Keratinocyte (primary cell): ENCODE measurements around the gene C6orf47. TPM values are rescaled to one million over a fixed set of nuclear protein-coding genes. Genes with fewer than 3 reads are reported as not detected.

Experiments used
- DNase-seq: peaks from one replicate; pipeline ENCODE4 v3.0.0-alpha.2; 2011; ENCODE audit warnings: low read depth, missing footprints, low spot score
- FAIRE-seq: peaks from 2 replicates; lab custom pipeline; 2011; peaks lifted over from hg19 to GRCh38; lab: Jason Lieb, UNC
- H2AFZ ChIP-seq: 2 replicates; pipeline ENCODE4 v1.6.0; 2012; ENCODE audit warnings: low read length, control low read depth, inconsistent platforms; ENCODE audit not compliant: control insufficient read depth
- H3K27ac ChIP-seq: 2 replicates; pipeline ENCODE4 v1.5.1; 2011; ENCODE audit warnings: low read length; ENCODE audit not compliant: control insufficient read depth, insufficient read depth
- H3K27me3 ChIP-seq: 3 replicates; pipeline ENCODE4 v1.6.0; 2011; ENCODE audit warnings: low read length; ENCODE audit not compliant: control insufficient read depth, insufficient read depth; ENCODE audit errors: extremely low read depth
- H3K36me3 ChIP-seq, 2 experiments: 2 replicates in 1 of 2; 3 replicates in 1 of 2; pipeline ENCODE4 v1.5.1; 2011; ENCODE audit warnings: low read length in 2 of 2, mild to moderate bottlenecking in 1 of 2; ENCODE audit not compliant: control insufficient read depth in 2 of 2, insufficient read depth in 2 of 2; ENCODE audit errors: extremely low read depth in 1 of 2
- H3K4me1 ChIP-seq: 3 replicates; pipeline ENCODE4 v1.5.1; 2011; ENCODE audit warnings: low read length; ENCODE audit not compliant: control insufficient read depth, insufficient read depth; ENCODE audit errors: extremely low read depth
- H3K4me2 ChIP-seq: 3 replicates; pipeline ENCODE4 v1.6.0; 2011; ENCODE audit warnings: low read depth, low read length; ENCODE audit not compliant: control insufficient read depth, insufficient read depth; ENCODE audit errors: extremely low read depth
- H3K4me3 ChIP-seq, 3 experiments: fragments of 200-600 bp in 1 of 3; sonication (generic) in 1 of 3; 2 replicates in 2 of 3; 3 replicates in 1 of 3; pipeline ENCODE4 v1.5.1; 2011 to 2016; ENCODE audit warnings: low read length in 3 of 3, mild to moderate bottlenecking in 3 of 3, control low read depth in 2 of 3, inconsistent platforms in 1 of 3, low read depth in 1 of 3, mixed read lengths in 1 of 3, mixed run types in 1 of 3, moderate library complexity in 1 of 3; ENCODE audit not compliant: control insufficient read depth in 2 of 3, insufficient read depth in 2 of 3; ENCODE audit errors: extremely low read depth in 1 of 3
- H3K79me2 ChIP-seq: 2 replicates; pipeline ENCODE4 v1.6.0; 2012; ENCODE audit warnings: low read length; ENCODE audit not compliant: control insufficient read depth, insufficient read depth
- H3K9ac ChIP-seq: 3 replicates; pipeline ENCODE4 v1.6.0; 2011; ENCODE audit warnings: low read length; ENCODE audit not compliant: control insufficient read depth, insufficient read depth; ENCODE audit errors: extremely low read depth
- H3K9me1 ChIP-seq: 3 replicates; pipeline ENCODE4 v1.6.0; 2011; ENCODE audit warnings: low read length; ENCODE audit not compliant: control insufficient read depth, insufficient read depth; ENCODE audit errors: extremely low read depth
- H3K9me3 ChIP-seq: 2 replicates; pipeline ENCODE4 v1.5.1; 2012; ENCODE audit warnings: low read depth, low read length; ENCODE audit not compliant: control insufficient read depth
- H4K20me1 ChIP-seq: 3 replicates; pipeline ENCODE4 v1.6.0; 2011; ENCODE audit warnings: low read length; ENCODE audit not compliant: control insufficient read depth, insufficient read depth; ENCODE audit errors: extremely low read depth
- EZH2 ChIP-seq: IDR thresholded peaks from one replicate; pipeline ENCODE4 v1.6.1; 2012; ENCODE audit warnings: inconsistent platforms, mild to moderate bottlenecking, low read length, moderate library complexity
- dilution Hi-C: fragments of 300-500 bp; cut with MboI; formaldehyde crosslinking; loops from one replicate; pipeline ENCODE4 v1.7.0; 2020; ENCODE audit warnings: low sequenced_read_pairs; ENCODE audit not compliant: extremely low pct_ligation_motif_present
- polyA plus RNA-seq, 5 experiments: library from polyadenylated mRNA; depleted of rRNA in 3 of 5; stranded (reverse) in 3 of 5; stranded (forward) in 1 of 5; unstranded in 1 of 5; fragments of >200 nt; gene quantifications; 1 replicate in 1 of 5; 2 replicates in 3 of 5; 3 replicates in 1 of 5; pipeline versions ENCODE4 v1.2.1 to v1.2.3, GENCODE V29; 2011 to 2012; ENCODE audit warnings: missing spikeins in 2 of 5, low read depth in 1 of 5, low replicate concordance in 1 of 5
- small RNA-seq, 3 experiments: library from RNA; depleted of rRNA; stranded (forward); fragments of <200 nt; gene quantifications; one replicate each; pipeline ENCODE3, GENCODE V24; 2012; ENCODE audit warnings: low read depth in 3 of 3, low replicate concordance in 1 of 3; ENCODE audit not compliant: insufficient read length in 3 of 3

C6orf47 gene
- polyA plus RNA-seq, 1 donor (not counting 4 experiments of a cell fraction or from before 2014, with no cell fraction given), result 7.9 TPM

DNA sequence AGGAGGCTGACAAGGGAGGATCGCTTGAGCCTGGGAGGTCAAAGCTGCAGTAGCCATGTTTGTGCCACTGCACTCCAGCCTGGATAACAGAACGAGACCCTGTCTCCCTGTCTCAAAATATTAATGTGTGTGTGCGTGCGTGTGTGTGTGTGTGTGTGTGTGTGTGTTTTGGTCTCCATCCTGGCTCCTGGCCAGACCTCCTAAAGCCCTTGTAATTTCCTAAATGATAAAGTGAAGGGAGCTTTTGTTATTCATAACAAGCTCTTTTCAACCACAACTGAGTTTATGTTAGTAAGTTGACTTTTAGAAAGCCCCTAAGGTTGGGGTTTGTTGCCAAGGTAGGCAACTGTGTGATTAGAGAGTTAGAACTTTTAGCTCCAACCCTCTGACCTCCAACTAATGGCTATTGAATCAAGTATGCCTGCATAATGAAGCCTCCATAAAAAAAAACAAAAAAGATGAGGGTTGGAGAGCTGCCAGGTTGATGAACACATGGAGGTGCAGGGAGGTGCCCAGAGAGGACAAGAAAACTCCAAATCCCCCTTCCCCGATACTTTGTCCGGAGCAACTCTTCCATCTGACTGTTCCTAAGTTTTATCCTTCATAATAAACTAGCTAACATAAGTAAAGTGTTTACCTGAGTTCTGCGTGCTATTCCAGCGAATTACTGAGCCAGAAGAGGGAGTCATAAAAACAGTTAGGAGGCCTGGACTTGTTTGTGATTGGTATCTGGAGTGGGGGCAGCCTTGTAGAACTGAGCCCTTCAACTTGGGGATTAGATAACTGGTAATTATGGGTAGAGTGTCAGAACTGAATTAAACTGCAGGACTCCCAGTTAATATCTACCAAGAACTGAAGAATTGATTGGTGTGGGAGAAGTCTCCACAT lies 50.8 kb downstream of the C6orf47 start:
- no peak overlapping the region for H2AFZ ChIP-seq
- H3K4me3 ChIP-seq, result no peak overlapping the region
- no peaks in the 10 kb centered on the region for H3K36me3 ChIP-seq
- no peaks in the 10 kb centered on the region for H3K9me1 ChIP-seq
- no peak overlapping the region for H3K4me2 ChIP-seq
- no peak overlapping the region for H3K9ac ChIP-seq
- no peak for TF ChIP-seq EZH2
- no peaks in the 10 kb centered on the region for H4K20me1 ChIP-seq
- H3K9me3 ChIP-seq, result no peaks in the 10 kb centered on the region
- FAIRE-seq (no peak), DNase-seq (no peak)
- H3K79me2 ChIP-seq, result no peaks in the 10 kb centered on the region
- no peaks in the 10 kb centered on the region for H3K4me1 ChIP-seq
- no peaks in the 10 kb centered on the region for H3K27me3 ChIP-seq
- dilution Hi-C loops, result no loop called here
- no peak overlapping the region for H3K27ac ChIP-seq

Small RNA genes within 50 kb of the gene (small RNA-seq; reads per million reads assigned to genes)
- gene MIR4646 (0 reads per million in 3 experiments), gene MIR6832 (0 to 0.13 (median 0) reads per million in 3 experiments), gene RF00019 (0 reads per million in 3 experiments), gene SNORA38 (1.3 to 14.6 (median 10.0) reads per million in 3 experiments), gene UQCRHP1 (0 reads per million in 3 experiments)

Other genes starting within 250 kb of the C6orf47 start
- gene MICB, start 162.6 kb downstream of the C6orf47 start, polyA plus RNA-seq, result 6.0 to 18.1 TPM (median 8.6 TPM) in 3 replicates
- gene MCCD1, start 131.8 kb downstream of the C6orf47 start, polyA plus RNA-seq, result not detected in 3 replicates
- 270 to 540 TPM (median 314 TPM) in 3 replicates for gene DDX39B, start 118.8 kb downstream of the C6orf47 start, polyA plus RNA-seq
- 0.46 to 1.3 TPM (median 0.94 TPM) in 3 replicates for gene ATP6V1G2, start 114.2 kb downstream of the C6orf47 start, polyA plus RNA-seq
- gene NFKBIL1, start 113.2 kb downstream of the C6orf47 start, polyA plus RNA-seq, result 4.8 to 8.9 TPM (median 7.2 TPM) in 3 replicates
- gene LTA, start 88.5 kb downstream of the C6orf47 start, polyA plus RNA-seq, result 0.04 TPM in 1 of 3 replicates, not detected in the others
- gene TNF, start 85.2 kb downstream of the C6orf47 start, polyA plus RNA-seq, result 0.54 to 2.3 TPM (median 0.88 TPM) in 3 replicates
- 0.09 TPM in 1 of 3 replicates, not detected in the others for gene LTB, start 78.4 kb downstream of the C6orf47 start, polyA plus RNA-seq
- gene LST1, start 74.5 kb downstream of the C6orf47 start, polyA plus RNA-seq, result 0.18 TPM in 1 of 3 replicates, not detected in the others
- gene NCR3, start 67.8 kb downstream of the C6orf47 start, polyA plus RNA-seq, result not detected in 3 replicates
- gene AIF1, start 45.5 kb downstream of the C6orf47 start, polyA plus RNA-seq, result not detected in 3 replicates
- gene PRRC2A, start 40.1 kb downstream of the C6orf47 start, polyA plus RNA-seq, result 20.5 to 58.0 TPM (median 22.7 TPM) in 3 replicates
- gene BAG6, start 8.1 kb downstream of the C6orf47 start, polyA plus RNA-seq, result 49.9 to 120 TPM (median 60.6 TPM) in 3 replicates
- 1.4 to 2.6 TPM (median 2.3 TPM) in 3 replicates for gene APOM, start 4.9 kb downstream of the C6orf47 start, polyA plus RNA-seq
- gene GPANK1, start 4.2 kb upstream of the C6orf47 start, polyA plus RNA-seq, result 7.9 to 11.4 TPM (median 10.0 TPM) in 3 replicates
- 41.9 to 108 TPM (median 43.7 TPM) in 3 replicates for gene CSNK2B, start 5.3 kb upstream of the C6orf47 start, polyA plus RNA-seq
- 3.6 to 5.2 TPM (median 4.1 TPM) in 3 replicates for gene LY6G5B, start 9.2 kb upstream of the C6orf47 start, polyA plus RNA-seq
- gene LY6G5C, start 20.3 kb upstream of the C6orf47 start, polyA plus RNA-seq, result 0.58 to 0.95 TPM (median 0.61 TPM) in 3 replicates
- 20.9 to 28.2 TPM (median 21.8 TPM) in 3 replicates for gene ABHD16A, start 42.5 kb upstream of the C6orf47 start, polyA plus RNA-seq
- not detected in 3 replicates for gene LY6G6F, start 46.1 kb upstream of the C6orf47 start, polyA plus RNA-seq
- gene LY6G6D, start 54.6 kb upstream of the C6orf47 start, polyA plus RNA-seq, result 0.22 to 0.33 TPM in 2 of 3 replicates, not detected in the other
- 2.3 to 3.1 TPM (median 2.4 TPM) in 3 replicates for gene LY6G6C, start 61.0 kb upstream of the C6orf47 start, polyA plus RNA-seq
- gene MPIG6B, start 62.6 kb upstream of the C6orf47 start, polyA plus RNA-seq, result 0.06 to 0.21 TPM (median 0.10 TPM) in 3 replicates
- gene DDAH2, start 68.5 kb upstream of the C6orf47 start, polyA plus RNA-seq, result 3.0 to 6.7 TPM (median 3.1 TPM) in 3 replicates
- gene CLIC1, start 75.8 kb upstream of the C6orf47 start, polyA plus RNA-seq, result 759 to 873 TPM (median 832 TPM) in 3 replicates
- gene MSH5, start 79.2 kb upstream of the C6orf47 start, polyA plus RNA-seq, result 9.4 to 14.8 TPM (median 11.4 TPM) in 3 replicates
- gene SAPCD1, start 101.9 kb upstream of the C6orf47 start, polyA plus RNA-seq, result 1.1 to 2.1 TPM (median 1.7 TPM) in 3 replicates
- gene VWA7, start 116.5 kb upstream of the C6orf47 start, polyA plus RNA-seq, result 0.32 to 0.47 TPM (median 0.33 TPM) in 3 replicates
- gene VARS1, start 135.0 kb upstream of the C6orf47 start, polyA plus RNA-seq, result 17.2 to 57.2 TPM (median 26.3 TPM) in 3 replicates
- 34.4 to 84.1 TPM (median 46.5 TPM) in 3 replicates for gene LSM2, start 146.2 kb upstream of the C6orf47 start, polyA plus RNA-seq
- 0.31 to 0.60 TPM (median 0.54 TPM) in 3 replicates for gene HSPA1L, start 154.5 kb upstream of the C6orf47 start, polyA plus RNA-seq
- gene HSPA1A, start 154.8 kb upstream of the C6orf47 start, polyA plus RNA-seq, result 95.5 to 142 TPM (median 110 TPM) in 3 replicates
- gene HSPA1B, start 167.0 kb upstream of the C6orf47 start, polyA plus RNA-seq, result 33.5 to 65.8 TPM (median 48.1 TPM) in 3 replicates
- 27.9 to 44.4 TPM (median 38.6 TPM) in 3 replicates for gene NEU1, start 202.0 kb upstream of the C6orf47 start, polyA plus RNA-seq
- gene SLC44A4, start 218.2 kb upstream of the C6orf47 start, polyA plus RNA-seq, result 0.06 to 0.25 TPM (median 0.18 TPM) in 3 replicates
- gene EHMT2, start 236.9 kb upstream of the C6orf47 start, polyA plus RNA-seq, result 17.6 to 26.5 TPM (median 17.7 TPM) in 3 replicates
- gene ZBTB12, start 241.3 kb upstream of the C6orf47 start, polyA plus RNA-seq, result 0.55 to 0.64 TPM (median 0.63 TPM) in 3 replicates